Naive thymus-derived CD4-positive, alpha-beta T cell (primary cell): ENCODE results near the gene WBP2NL. TPM values are rescaled to one million over a fixed set of nuclear protein-coding genes. Genes with fewer than 3 reads are reported as not detected.
A peak's percentile ranks its signal among the peaks of the same experiment; 100 is the strongest.

Source experiments
- ATAC-seq: fragments of 150-1000 bp; cut with Tn5 transposase; 2 replicates; pipeline ENCODE4 v1.10.0; 2021; ENCODE audit warnings: mild to moderate bottlenecking, moderate library complexity
- CTCF ChIA-PET: fragments of 350-600 bp; sonication (Branson Sonifier 250); formaldehyde crosslinking; loops from one replicate; lab custom pipeline; 2021; ENCODE audit warnings: antibody characterized with exemption; lab: Charles Lee
- POLR2A ChIA-PET: fragments of 350-600 bp; sonication (Branson Sonifier 250); formaldehyde crosslinking; loops from one replicate; lab custom pipeline; 2021; ENCODE audit warnings: antibody characterized with exemption, inconsistent platforms; lab: Charles Lee
- DNase-seq, 9 donors: peaks; one replicate each; pipeline versions ENCODE4 v3.0.0 to v3.0.0-alpha.2; 2020 to 2022; ENCODE audit warnings: mixed read lengths in 1 of 9
- H3K27ac ChIP-seq: one replicate; pipeline ENCODE4 v1.7.0; 2013; ENCODE audit warnings: mild to moderate bottlenecking, low read depth, low read length, moderate library complexity
- H3K27me3 ChIP-seq, 2 donors: one replicate each; pipeline ENCODE4 v1.7.0; 2013; ENCODE audit warnings: low read length in 2 of 2, mild to moderate bottlenecking in 2 of 2, moderate library complexity in 2 of 2; ENCODE audit not compliant: control insufficient read depth in 2 of 2, insufficient read depth in 2 of 2
- H3K36me3 ChIP-seq, 3 experiments: 1 replicate in 2 of 3; 2 replicates in 1 of 3; pipeline ENCODE4 v1.7.0; 2013; ENCODE audit warnings: low read length in 3 of 3, mild to moderate bottlenecking in 3 of 3, moderate library complexity in 1 of 3; ENCODE audit not compliant: insufficient read depth in 3 of 3, control insufficient read depth in 2 of 3
- H3K4me1 ChIP-seq, 2 donors: one replicate each; pipeline ENCODE4 v1.7.0; 2013; ENCODE audit warnings: low read length in 2 of 2, mild to moderate bottlenecking in 2 of 2, moderate library complexity in 1 of 2; ENCODE audit not compliant: control insufficient read depth in 2 of 2, insufficient read depth in 2 of 2
- H3K4me3 ChIP-seq: 2 replicates; pipeline ENCODE4 v1.7.0; 2013; ENCODE audit warnings: mild to moderate bottlenecking, low read length
- H3K9me3 ChIP-seq, 3 experiments: 1 replicate in 2 of 3; 2 replicates in 1 of 3; pipeline ENCODE4 v1.7.0; 2013; ENCODE audit warnings: low read length in 3 of 3; ENCODE audit not compliant: control insufficient read depth in 2 of 3
- H3K27ac Mint-ChIP-seq, 9 donors: one replicate each; pipeline ENCODE4 v1.8.0; 2020 to 2022; ENCODE audit warnings: mixed read lengths in 9 of 9, mild to moderate bottlenecking in 8 of 9, moderate library complexity in 5 of 9, inconsistent platforms in 2 of 9
- H3K27me3 Mint-ChIP-seq, 5 donors: one replicate each; pipeline ENCODE4 v1.8.0; 2021 to 2022; ENCODE audit warnings: mixed read lengths in 5 of 5, mild to moderate bottlenecking in 1 of 5
- H3K36me3 Mint-ChIP-seq, 5 donors: one replicate each; pipeline ENCODE4 v1.8.0; 2020 to 2022; ENCODE audit warnings: mixed read lengths in 5 of 5, mild to moderate bottlenecking in 3 of 5, inconsistent platforms in 1 of 5
- H3K4me1 Mint-ChIP-seq, 7 donors: one replicate each; pipeline ENCODE4 v1.8.0; 2020 to 2022; ENCODE audit warnings: mixed read lengths in 7 of 7, mild to moderate bottlenecking in 3 of 7, inconsistent platforms in 1 of 7
- H3K4me3 Mint-ChIP-seq, 10 donors: one replicate each; pipeline ENCODE4 v1.8.0; 2020 to 2022; ENCODE audit warnings: mild to moderate bottlenecking in 10 of 10, mixed read lengths in 10 of 10, moderate library complexity in 6 of 10, inconsistent platforms in 2 of 10
- H3K9me3 Mint-ChIP-seq, 11 donors: one replicate each; pipeline ENCODE4 v1.8.0; 2020 to 2022; ENCODE audit warnings: mixed read lengths in 11 of 11, mild to moderate bottlenecking in 4 of 11, inconsistent platforms in 1 of 11, moderate library complexity in 1 of 11
- intact Hi-C, 2 donors: fragments of 100-400 bp; cut with micrococcal nuclease; formaldehyde crosslinking; loops; one replicate each; pipeline ENCODE4 v1.15.1; 2023
- polyA plus RNA-seq, 2 donors: library from polyadenylated mRNA; unstranded; fragments of 300-500 nt; fragmentation: Illumina TruSeq; gene quantifications; one replicate each; pipeline ENCODE4 v1.2.3, GENCODE V29; 2021
- total RNA-seq, 6 experiments: library from RNA in 5 of 6; stranded (reverse) in 5 of 6; gene quantifications; 1 replicate in 5 of 6; 2 replicates in 1 of 6; pipeline ENCODE4 v1.2.3 and lab custom pipeline; 2021 to 2026

Gene WBP2NL
- total and polyA plus RNA-seq, 7 experiments from 2014 or later: 0.43 to 5.7 (median 2.7) TPM; not detected in 1

DNA sequence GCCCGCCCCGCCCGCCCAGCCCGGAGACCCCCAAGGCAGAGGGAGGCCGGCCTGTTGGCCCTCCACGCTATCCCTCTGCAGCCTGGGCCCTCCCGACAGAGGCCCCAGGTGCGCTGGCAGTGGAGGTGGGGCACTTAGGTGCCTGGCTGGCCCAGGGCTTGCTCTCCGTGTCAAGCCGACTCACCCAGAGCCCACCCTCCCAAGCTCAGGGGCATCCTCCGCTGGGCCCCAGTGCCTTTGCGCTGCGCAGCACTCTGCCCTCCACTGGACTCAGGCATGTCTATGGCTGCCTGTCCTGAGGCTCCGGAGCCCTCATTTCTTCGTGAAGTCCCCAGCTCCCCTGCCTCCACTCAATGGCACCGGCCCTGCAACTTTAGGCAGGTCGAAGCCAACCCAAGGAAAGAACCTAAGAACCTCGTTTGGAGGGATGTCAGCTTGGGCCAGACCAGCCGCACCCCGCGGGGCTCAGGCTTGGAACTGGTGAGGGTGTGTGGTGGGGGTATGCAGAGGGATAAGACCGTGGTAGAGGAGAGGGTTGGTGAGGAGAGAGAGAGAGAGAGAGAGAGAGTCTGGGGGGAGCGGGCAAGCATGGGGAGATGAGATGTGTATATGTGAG, 40.5 kb upstream of the WBP2NL start:
- ATAC-seq (peak; percentile 50), DNase-seq (peak in 2 of 9 donors; percentile 23 to 28)
- H3K36me3 Mint-ChIP-seq: no peaks in the 10 kb centered on the region
- intact Hi-C loops: loop anchor here in 1 of 2 donors (1.0 kb wide), 2 partner anchors 261 to 479 kb away; no protein-coding TSS in a partner anchor
- H3K4me3 ChIP-seq: no peak overlapping the region
- H3K36me3 ChIP-seq: no peaks in the 10 kb centered on the region
- H3K27ac ChIP-seq: no peak overlapping the region
- H3K9me3 Mint-ChIP-seq: peaks cover 0 to 2% (median 0%) of the 10 kb centered on the region in 11 donors
- ChIA-PET POLR2A (no interaction called here), CTCF (interaction anchor here (0.6 to 1.7 kb wide), 3 partner anchors 8 to 305 kb away, joined by 3 to 4 read pairs (median 4); no protein-coding TSS in a partner anchor)
- peaks cover 3 to 4% of the 10 kb centered on the region in 2 donors for H3K4me1 ChIP-seq
- H3K4me1 Mint-ChIP-seq: peaks cover 0 to 5% (median 4%) of the 10 kb centered on the region in 7 donors
- H3K27ac Mint-ChIP-seq: no peak overlapping the region
- H3K27me3 ChIP-seq: no peaks in the 10 kb centered on the region
- H3K4me3 Mint-ChIP-seq: peak overlapping the region in 6 of 10 donors; percentile 3 to 67 (median 50)
- peaks cover 0 to 1% (median 0%) of the 10 kb centered on the region in 5 donors for H3K27me3 Mint-ChIP-seq
- no peaks in the 10 kb centered on the region for H3K9me3 ChIP-seq

DNA sequence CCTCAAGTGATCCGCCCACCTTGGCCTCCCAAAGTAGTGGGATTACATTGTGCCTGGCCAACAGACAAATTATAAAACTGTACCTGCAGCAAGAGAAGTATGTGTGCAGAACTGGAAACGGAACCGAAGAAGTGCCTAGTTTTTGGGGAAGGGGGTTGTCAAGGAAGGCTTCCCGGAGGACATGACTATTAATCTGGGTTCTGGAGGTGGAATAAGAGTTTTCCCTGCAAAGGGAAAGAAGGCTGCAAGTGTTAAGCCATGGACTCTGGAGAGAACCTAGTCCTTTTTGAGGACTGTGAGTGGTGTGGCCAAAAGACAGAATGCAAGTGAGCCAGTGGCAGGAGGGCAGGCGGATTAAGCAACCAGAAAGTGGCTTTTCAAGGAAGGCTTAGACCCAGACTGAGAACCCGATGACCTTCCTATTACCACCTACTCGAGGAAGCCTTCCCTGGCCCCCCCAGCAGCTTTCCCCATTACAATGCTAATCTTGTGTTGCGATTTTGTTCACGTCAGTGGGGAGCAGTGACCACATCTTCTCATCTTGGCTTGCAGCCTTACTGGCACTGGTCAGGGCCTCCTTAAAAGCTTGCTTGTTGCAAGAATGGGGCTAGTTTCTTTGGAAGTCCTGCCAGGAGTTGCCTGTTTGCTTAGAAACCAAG, 35.0 kb upstream of the WBP2NL start:
- ChIA-PET POLR2A (no interaction called here), CTCF (interaction anchor here (0.6 to 0.8 kb wide), 3 partner anchors 101 to 478 kb away, joined by 3 read pairs; no protein-coding TSS in a partner anchor)
- H3K27ac Mint-ChIP-seq: no peak overlapping the region

DNA sequence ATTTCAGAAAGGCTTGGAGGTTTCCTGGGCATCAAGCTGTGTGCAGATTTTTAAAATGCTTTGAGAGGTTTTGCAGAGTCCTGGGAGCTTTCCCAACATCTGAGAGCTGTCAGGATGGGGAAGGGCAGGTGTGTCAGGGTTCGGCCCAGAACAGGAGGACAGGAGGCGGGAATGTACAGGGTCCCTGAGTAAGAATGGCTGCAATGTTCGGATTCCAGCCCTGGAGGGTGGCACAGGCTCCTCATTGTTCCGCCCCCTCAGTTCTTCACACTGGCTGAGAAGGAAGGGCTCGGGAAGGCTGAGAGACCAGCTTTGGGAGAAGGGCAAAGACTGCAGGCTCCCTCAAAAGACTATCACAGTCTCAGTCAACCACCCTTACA, 34.5 kb upstream of the WBP2NL start:
- H3K27ac Mint-ChIP-seq: no peak overlapping the region
- ChIA-PET CTCF (interaction anchor here (0.6 to 0.8 kb wide), 2 partner anchors 102 to 478 kb away, joined by 3 read pairs; no protein-coding TSS in a partner anchor), POLR2A (interaction anchor here (1.0 kb wide), 1 partner anchor 12 kb away, joined by 3 read pairs; the partner anchor contains the start of gene SMIM45)
- no peak overlapping the region for H3K4me3 Mint-ChIP-seq
- H3K9me3 Mint-ChIP-seq: no peaks in the 10 kb centered on the region
- no peaks in the 10 kb centered on the region for H3K36me3 Mint-ChIP-seq
- H3K27me3 Mint-ChIP-seq: no peaks in the 10 kb centered on the region
- no peaks in the 10 kb centered on the region for H3K27me3 ChIP-seq
- no peak overlapping the region for H3K4me3 ChIP-seq
- ATAC-seq (no peak), DNase-seq (no peak)
- no peak overlapping the region for H3K27ac ChIP-seq
- H3K36me3 ChIP-seq: no peaks in the 10 kb centered on the region
- H3K4me1 ChIP-seq: no peaks in the 10 kb centered on the region
- H3K4me1 Mint-ChIP-seq: peaks cover 0 to 9% (median 0%) of the 10 kb centered on the region in 7 donors
- H3K9me3 ChIP-seq: no peaks in the 10 kb centered on the region
- intact Hi-C loops: no loop called here

More for the DNA sequence above, 35.0 kb upstream of the WBP2NL start:
- Mint-ChIP-seq H3K27me3 (no peaks in the 10 kb centered on the region), H3K36me3 (no peaks in the 10 kb centered on the region), H3K9me3 (no peaks in the 10 kb centered on the region), H3K4me3 (no peak overlapping the region), H3K4me1 (peaks cover 0 to 9% (median 0%) of the 10 kb centered on the region in 7 donors)
- Histone ChIP-seq H3K4me3 (no peak overlapping the region), H3K27ac (no peak overlapping the region), H3K36me3 (no peaks in the 10 kb centered on the region), H3K27me3 (no peaks in the 10 kb centered on the region), H3K4me1 (no peaks in the 10 kb centered on the region), H3K9me3 (no peaks in the 10 kb centered on the region)
- DNase-seq: no peak
- no peak for ATAC-seq
- intact Hi-C loops: no loop called here

DNA sequence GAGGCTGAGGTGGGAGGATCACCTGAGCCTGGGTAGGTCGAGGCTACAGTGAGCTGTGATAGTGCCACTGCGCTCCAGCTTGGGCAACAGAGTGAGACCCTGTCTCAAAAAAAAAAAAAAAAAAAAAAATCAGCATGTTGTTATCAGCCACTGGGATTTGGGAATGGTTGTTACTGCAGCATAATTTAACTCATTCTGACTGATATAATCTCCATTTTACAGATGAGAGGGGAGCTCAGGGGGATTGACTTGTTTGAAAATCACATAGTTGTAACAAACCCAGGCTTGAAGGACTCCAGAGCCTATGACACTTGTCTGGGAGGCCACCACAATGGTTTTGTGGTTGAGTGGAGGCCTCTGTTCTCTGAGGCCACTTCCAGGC, 32.4 kb upstream of the WBP2NL start:
- Histone ChIP-seq H3K27ac (no peak overlapping the region), H3K27me3 (no peaks in the 10 kb centered on the region), H3K36me3 (no peaks in the 10 kb centered on the region), H3K9me3 (no peaks in the 10 kb centered on the region), H3K4me3 (no peak overlapping the region), H3K4me1 (no peaks in the 10 kb centered on the region)
- CTCF ChIA-PET: interaction anchor here (0.6 to 2.8 kb wide), 4 partner anchors 12 to 478 kb away, joined by 4 to 16 read pairs (median 6); no protein-coding TSS in a partner anchor
- POLR2A ChIA-PET: no interaction called here
- ATAC-seq (no peak), DNase-seq (no peak)
- H3K27me3 Mint-ChIP-seq: peaks cover 0 to 5% (median 0%) of the 10 kb centered on the region in 5 donors
- no peak overlapping the region for H3K4me3 Mint-ChIP-seq
- peaks cover 0 to 2% (median 0%) of the 10 kb centered on the region in 11 donors for H3K9me3 Mint-ChIP-seq
- intact Hi-C loops: loop anchor here (1.0 to 5.0 kb wide), 9 partner anchors 105 to 587 kb away; partner anchors contain the start of genes NAGA (in 2 of the 2), PHETA2 (in 1 of the 2), SERHL2 (in 1 of the 2) and SMDT1 (in 1 of the 2)
- H3K27ac Mint-ChIP-seq: no peak overlapping the region
- no peaks in the 10 kb centered on the region for H3K36me3 Mint-ChIP-seq
- H3K4me1 Mint-ChIP-seq: peaks cover 0 to 9% (median 0%) of the 10 kb centered on the region in 7 donors

DNA sequence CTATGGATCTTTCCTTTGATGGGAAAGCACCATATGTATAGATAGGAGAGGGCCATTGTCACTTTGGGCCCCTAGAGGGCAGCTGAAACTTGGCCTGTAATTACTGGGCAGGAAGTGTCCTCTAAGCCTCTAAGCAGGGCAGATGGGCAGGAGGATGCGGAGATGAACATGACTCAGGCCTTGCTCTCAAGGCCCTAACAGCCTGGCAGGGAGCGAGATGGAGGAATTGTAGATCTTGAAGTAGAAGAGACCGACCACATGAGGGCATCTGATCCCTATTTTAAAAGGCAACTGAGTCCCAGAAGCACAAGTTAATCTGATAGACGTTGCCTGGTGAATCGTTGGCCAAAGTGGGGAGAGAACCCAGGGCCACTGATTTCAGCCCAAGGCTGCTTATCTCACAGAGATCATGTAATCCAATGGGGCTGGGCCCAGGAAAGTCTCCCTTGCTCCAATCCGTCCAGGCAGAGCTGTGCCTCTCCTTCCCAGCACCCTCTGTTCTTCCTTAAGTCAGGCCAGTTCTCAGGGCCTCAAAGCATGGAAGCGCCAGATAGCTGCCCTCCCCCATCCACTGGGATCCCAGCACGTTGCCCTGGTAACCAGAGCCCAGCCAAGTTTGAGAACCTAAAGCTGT, 31.9 kb upstream of the WBP2NL start:
- DNase-seq: peak in 6 of 9 donors; percentile 20 to 59 (median 48)
- Histone ChIP-seq H3K4me3 (no peak overlapping the region), H3K9me3 (no peaks in the 10 kb centered on the region), H3K27me3 (no peaks in the 10 kb centered on the region), H3K36me3 (no peaks in the 10 kb centered on the region), H3K4me1 (no peaks in the 10 kb centered on the region), H3K27ac (no peak overlapping the region)
- Mint-ChIP-seq H3K4me3 (no peak overlapping the region), H3K27me3 (peaks cover 0 to 9% (median 0%) of the 10 kb centered on the region in 5 donors), H3K4me1 (peaks cover 0 to 9% (median 0%) of the 10 kb centered on the region in 7 donors), H3K27ac (peak overlapping the region in 1 of 9 donors; percentile 72), H3K9me3 (peaks cover 0 to 2% (median 0%) of the 10 kb centered on the region in 11 donors), H3K36me3 (no peaks in the 10 kb centered on the region)
- intact Hi-C loops: loop anchor here (1.0 to 5.0 kb wide), 9 partner anchors 104 to 586 kb away; partner anchors contain the start of genes NAGA (in 2 of the 2), PHETA2 (in 1 of the 2), SERHL2 (in 1 of the 2) and SMDT1 (in 1 of the 2)
- ATAC-seq: peak; percentile 84
- POLR2A ChIA-PET: no interaction called here
- CTCF ChIA-PET: interaction anchor here (0.6 to 2.8 kb wide), 6 partner anchors 13 to 506 kb away, joined by 3 to 16 read pairs (median 4); no protein-coding TSS in a partner anchor

DNA sequence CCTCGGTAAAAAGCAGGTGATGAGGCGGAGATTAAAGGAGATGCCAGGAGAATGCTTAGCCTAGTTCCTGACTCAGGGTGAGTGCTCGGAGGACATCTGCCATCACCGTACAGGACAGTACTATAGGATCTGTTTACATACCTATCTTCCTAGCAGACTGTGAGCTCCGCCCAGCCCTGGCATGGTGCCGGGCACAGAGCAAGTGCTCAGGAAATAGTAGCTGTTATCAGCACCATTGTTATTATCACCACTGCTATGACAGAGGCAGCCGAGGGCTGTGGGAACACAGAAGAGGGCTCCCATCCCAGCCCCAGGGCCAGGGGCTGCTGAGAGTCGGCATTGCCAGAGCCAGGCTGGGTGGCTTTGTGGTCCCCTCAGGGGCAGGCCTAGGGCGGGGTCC, 30.0 kb upstream of the WBP2NL start:
- no peaks in the 10 kb centered on the region for H3K27me3 ChIP-seq
- no peak for ATAC-seq
- H3K4me1 Mint-ChIP-seq: peaks cover 0 to 9% (median 0%) of the 10 kb centered on the region in 7 donors
- H3K27ac ChIP-seq: no peak overlapping the region
- H3K36me3 Mint-ChIP-seq: no peaks in the 10 kb centered on the region
- POLR2A ChIA-PET: no interaction called here
- no peaks in the 10 kb centered on the region for H3K9me3 ChIP-seq
- H3K36me3 ChIP-seq: no peaks in the 10 kb centered on the region
- DNase-seq: no peak
- H3K4me1 ChIP-seq: no peaks in the 10 kb centered on the region
- peaks cover 4 to 25% (median 9%) of the 10 kb centered on the region in 5 donors for H3K27me3 Mint-ChIP-seq
- intact Hi-C loops: loop anchor here in 1 of 2 donors (5.0 kb wide), 1 partner anchor 104 kb away; the partner anchor contains the start of genes NAGA and PHETA2
- CTCF ChIA-PET: interaction anchor here (0.6 to 2.8 kb wide), 5 partner anchors 11 to 505 kb away, joined by 3 to 16 read pairs (median 4); no protein-coding TSS in a partner anchor
- H3K4me3 Mint-ChIP-seq: no peak overlapping the region
- no peak overlapping the region for H3K27ac Mint-ChIP-seq
- H3K4me3 ChIP-seq: no peak overlapping the region
- peaks cover 0 to 2% (median 0%) of the 10 kb centered on the region in 11 donors for H3K9me3 Mint-ChIP-seq
